ENCODE results near the gene SLC41A3. TPM values are rescaled to one million over a fixed set of nuclear protein-coding genes. Genes with fewer than 3 reads are reported as not detected.

SLC41A3 gene
- total RNA-seq, 1 experiment from 2014 or later, result 35.5 TPM

- no peak overlapping the region for H3K56ac ChIP-seq (ENCODE audit: insufficient read length, low read depth, low read length)
- no peaks in the 10 kb centered on the region; the same call in 1 of the 2 replicates for H3K27me3 ChIP-seq (ENCODE audit: insufficient read depth, low read length)
- Mint-ChIP-seq H3K4me3 (no peak overlapping the region), H3K27me3 (ENCODE audit: low read depth) (no peaks in the 10 kb centered on the region), H3K36me3 (ENCODE audit: insufficient read depth in 1 of 3, low read depth in 3 of 3) (peaks cover 3 to 11% (median 8%) of the 10 kb centered on the region in 3 experiments), H3K9me3 (no peaks in the 10 kb centered on the region), H3K4me1 (peaks cover 0 to 19% of the 10 kb centered on the region in 2 experiments; a peak in 3 of 4 replicates), H3K27ac (peak overlapping the region in 1 of 3 experiments; percentile 5; a peak in 1 of 7 replicates)
- DNase-seq, result no peak
- no peak overlapping the region for H2BK15ac ChIP-seq (ENCODE audit: low read depth, low read length)
- H3K4ac ChIP-seq (ENCODE audit: low read depth, low read length), result no peak overlapping the region
- H2BK120ac ChIP-seq (ENCODE audit: low read depth, low read length, poor library complexity, severe bottlenecking), result no peak overlapping the region
- no peak overlapping the region for H4K5ac ChIP-seq (ENCODE audit: insufficient read length, low read depth, low read length)
- TF ChIP-seq CTCF (conservative IDR thresholded peaks at IDR 0.05), result no peak
- no peak overlapping the region for H3K4me2 ChIP-seq (ENCODE audit: insufficient read depth, insufficient read length, low read length)
- no peak overlapping the region for H2BK20ac ChIP-seq (ENCODE audit: low read depth, low read length, poor library complexity, severe bottlenecking)
- no peak overlapping the region for H4K91ac ChIP-seq (ENCODE audit: insufficient read length, low read depth, low read length)
- no peaks in the 10 kb centered on the region for H3K79me1 ChIP-seq (ENCODE audit: insufficient read depth, low read depth, low read length, poor library complexity, severe bottlenecking)
- H3K79me2 ChIP-seq (ENCODE audit: insufficient read depth, low read length), result no peaks in the 10 kb centered on the region
- no peak overlapping the region for H3T11ph ChIP-seq (ENCODE audit: low read length)
- H4K20me1 ChIP-seq (ENCODE audit: control insufficient read depth, insufficient read depth, insufficient read length), result no peaks in the 10 kb centered on the region
- H2AK5ac ChIP-seq (ENCODE audit: insufficient read length, low read length), result no peak overlapping the region
- WGBS (ENCODE audit: extremely low coverage, insufficient read length, low lambda C conversion rate), result no CpG with 5 or more reads among the region's 10 CpGs
- no peaks in the 10 kb centered on the region for H3K4me1 ChIP-seq (ENCODE audit: insufficient read depth, low read length)
- H3K18ac ChIP-seq (ENCODE audit: insufficient read length, low read depth, low read length), result no peak overlapping the region
- H2BK5ac ChIP-seq (ENCODE audit: insufficient read length, low read length), result no peak overlapping the region
- no peak overlapping the region for H2BK12ac ChIP-seq (ENCODE audit: insufficient read length, low read depth, low read length)
- H3K9ac ChIP-seq (ENCODE audit: extremely low read depth, insufficient read length, low read length), result no peak overlapping the region
- H2AFZ ChIP-seq (ENCODE audit: low read length), result no peak overlapping the region
- H3K27ac ChIP-seq (ENCODE audit: insufficient read length, low read depth, low read length), result no peak overlapping the region
- no peak overlapping the region for H3K14ac ChIP-seq (ENCODE audit: insufficient read depth, low read length)
- no peak overlapping the region for H4K8ac ChIP-seq (replicated peaks; ENCODE audit: insufficient read length, low read depth, low read length)
- H3K23ac ChIP-seq (ENCODE audit: insufficient read length, low read depth, low read length), result no peak overlapping the region
- H3K9me3 ChIP-seq (ENCODE audit: control insufficient read depth, low read depth, low read length), result no peaks in the 10 kb centered on the region
- H3K23me2 ChIP-seq (ENCODE audit: insufficient read length, low read depth, low read length, poor library complexity, severe bottlenecking), result no peaks in the 10 kb centered on the region
These were observed 13.8 kb downstream of the SLC41A3 start for GRCh38 chr3:126070146-126070545.
